Parathyroid adenoma (tissue), 2 donors: Measurements from ENCODE around the gene NOTCH1.

Experiments
- H2AFZ ChIP-seq: fragments of 300-600 bp; sonication (generic); one replicate; pipeline ENCODE4 v1.7.0; 2017; ENCODE audit warnings: antibody characterized with exemption, mild to moderate bottlenecking
- H3K27ac ChIP-seq: fragments of 300-600 bp; sonication (generic); one replicate; pipeline ENCODE4 v1.7.0; 2017
- H3K27me3 ChIP-seq: fragments of 300-600 bp; sonication (generic); one replicate; pipeline ENCODE4 v1.7.0; 2017; ENCODE audit warnings: low read length; ENCODE audit not compliant: control insufficient read depth, insufficient read depth
- H3K36me3 ChIP-seq: fragments of 300-600 bp; sonication (generic); one replicate; pipeline ENCODE4 v1.7.0; 2017; ENCODE audit warnings: low read length; ENCODE audit not compliant: control insufficient read depth, insufficient read depth
- H3K4me1 ChIP-seq: fragments of 300-600 bp; sonication (generic); one replicate; pipeline ENCODE4 v1.7.0; 2017; ENCODE audit warnings: control low read depth
- H3K4me2 ChIP-seq: fragments of 300-600 bp; sonication (generic); one replicate; pipeline ENCODE4 v1.7.0; 2017; ENCODE audit warnings: low read length
- H3K4me3 ChIP-seq: fragments of 300-600 bp; sonication (generic); one replicate; pipeline ENCODE4 v1.7.0; 2017; ENCODE audit warnings: low read depth, low read length
- H3K79me2 ChIP-seq: fragments of 300-600 bp; sonication (generic); one replicate; pipeline ENCODE4 v1.7.0; 2017; ENCODE audit warnings: control low read depth
- H3K9ac ChIP-seq: fragments of 300-600 bp; sonication (generic); one replicate; pipeline ENCODE4 v1.7.0; 2017; ENCODE audit warnings: mild to moderate bottlenecking
- H3K9me3 ChIP-seq: fragments of 300-600 bp; sonication (generic); one replicate; pipeline ENCODE4 v1.7.0; 2017; ENCODE audit warnings: low read length; ENCODE audit not compliant: control insufficient read depth
- CTCF ChIP-seq: fragments of 300-600 bp; sonication (generic); IDR thresholded peaks from one replicate; pipeline ENCODE4 v1.7.0; 2017; ENCODE audit warnings: antibody characterized with exemption, mild to moderate bottlenecking
- donor health status: primary hyperparathyroidism.

The NOTCH1 gene

GRCh38 chr9:136578915-136579649, 33.2 kb upstream of the NOTCH1 start:
- Histone ChIP-seq H2AFZ (no peak overlapping the region), H3K9ac (no peak overlapping the region), H3K27ac (no peak overlapping the region), H3K9me3 (no peaks in the 10 kb centered on the region), H3K36me3 (no peaks in the 10 kb centered on the region), H3K79me2 (no peaks in the 10 kb centered on the region), H3K4me2 (no peak overlapping the region), H3K4me3 (no peak overlapping the region), H3K4me1 (no peaks in the 10 kb centered on the region), H3K27me3 (no peaks in the 10 kb centered on the region)
- no peak for TF ChIP-seq CTCF

- Histone ChIP-seq H3K79me2 (no peaks in the 10 kb centered on the region), H3K4me1 (no peaks in the 10 kb centered on the region), H3K9me3 (no peaks in the 10 kb centered on the region), H2AFZ (no peak overlapping the region), H3K4me3 (no peak overlapping the region), H3K27me3 (no peaks in the 10 kb centered on the region), H3K4me2 (no peak overlapping the region), H3K27ac (no peak overlapping the region), H3K9ac (no peak overlapping the region), H3K36me3 (no peaks in the 10 kb centered on the region)
- TF ChIP-seq CTCF: no peak
Measured at GRCh38 chr9:136578626-136578914, 32.7 kb upstream of the NOTCH1 start.

- H3K27ac ChIP-seq: no peak overlapping the region
- no peak overlapping the region for H3K9ac ChIP-seq
- H2AFZ ChIP-seq: no peak overlapping the region
- TF ChIP-seq CTCF: no peak
- no peaks in the 10 kb centered on the region for H3K27me3 ChIP-seq
- H3K4me1 ChIP-seq: no peaks in the 10 kb centered on the region
- no peaks in the 10 kb centered on the region for H3K9me3 ChIP-seq
- H3K4me3 ChIP-seq: no peak overlapping the region
- H3K36me3 ChIP-seq: no peaks in the 10 kb centered on the region
- H3K79me2 ChIP-seq: no peaks in the 10 kb centered on the region
- H3K4me2 ChIP-seq: no peak overlapping the region
Measured at GRCh38 chr9:136577941-136578625, 32.2 kb upstream of the NOTCH1 start.

- H3K79me2 ChIP-seq: no peaks in the 10 kb centered on the region
Measured at GRCh38 chr9:136576269-136576626, 30.4 kb upstream of the NOTCH1 start.

More at GRCh38 chr9:136576269-136576626, 30.4 kb upstream of the NOTCH1 start:
- Histone ChIP-seq H3K27ac (no peak overlapping the region), H3K4me2 (no peak overlapping the region), H3K4me1 (no peaks in the 10 kb centered on the region), H3K9ac (no peak overlapping the region), H3K9me3 (no peaks in the 10 kb centered on the region), H2AFZ (no peak overlapping the region), H3K27me3 (no peaks in the 10 kb centered on the region), H3K36me3 (no peaks in the 10 kb centered on the region), H3K4me3 (no peak overlapping the region)
- TF ChIP-seq CTCF: no peak
